ENCODE results near the gene F7.
"Not testable (repeated sequence)": the region's sequence is repeated elsewhere in the genome, so short reads cannot be mapped to it uniquely, and the experiment has no call there.

F7 gene

GRCh38 chr13:113109151-113110047 is 3.8 kb downstream of the F7 start:
- TF ChIP-seq, protein P1, sequence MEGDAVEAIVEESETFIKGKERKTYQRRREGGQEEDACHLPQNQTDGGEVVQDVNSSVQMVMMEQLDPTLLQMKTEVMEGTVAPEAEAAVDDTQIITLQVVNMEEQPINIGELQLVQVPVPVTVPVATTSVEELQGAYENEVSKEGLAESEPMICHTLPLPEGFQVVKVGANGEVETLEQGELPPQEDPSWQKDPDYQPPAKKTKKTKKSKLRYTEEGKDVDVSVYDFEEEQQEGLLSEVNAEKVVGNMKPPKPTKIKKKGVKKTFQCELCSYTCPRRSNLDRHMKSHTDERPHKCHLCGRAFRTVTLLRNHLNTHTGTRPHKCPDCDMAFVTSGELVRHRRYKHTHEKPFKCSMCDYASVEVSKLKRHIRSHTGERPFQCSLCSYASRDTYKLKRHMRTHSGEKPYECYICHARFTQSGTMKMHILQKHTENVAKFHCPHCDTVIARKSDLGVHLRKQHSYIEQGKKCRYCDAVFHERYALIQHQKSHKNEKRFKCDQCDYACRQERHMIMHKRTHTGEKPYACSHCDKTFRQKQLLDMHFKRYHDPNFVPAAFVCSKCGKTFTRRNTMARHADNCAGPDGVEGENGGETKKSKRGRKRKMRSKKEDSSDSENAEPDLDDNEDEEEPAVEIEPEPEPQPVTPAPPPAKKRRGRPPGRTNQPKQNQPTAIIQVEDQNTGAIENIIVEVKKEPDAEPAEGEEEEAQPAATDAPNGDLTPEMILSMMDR (IDR thresholded peaks at IDR 0.05; ENCODE audit: low read depth, low read length, missing control alignments) = no peak
- DNase-seq (ENCODE audit: low read depth) = no peak
- in situ Hi-C loops (cut with HindIII; ENCODE audit: low sequenced_read_pairs) = no loop called here
- no peak overlapping the region for H3K4me3 ChIP-seq (ENCODE audit: low read depth, low read length)

DNA sequence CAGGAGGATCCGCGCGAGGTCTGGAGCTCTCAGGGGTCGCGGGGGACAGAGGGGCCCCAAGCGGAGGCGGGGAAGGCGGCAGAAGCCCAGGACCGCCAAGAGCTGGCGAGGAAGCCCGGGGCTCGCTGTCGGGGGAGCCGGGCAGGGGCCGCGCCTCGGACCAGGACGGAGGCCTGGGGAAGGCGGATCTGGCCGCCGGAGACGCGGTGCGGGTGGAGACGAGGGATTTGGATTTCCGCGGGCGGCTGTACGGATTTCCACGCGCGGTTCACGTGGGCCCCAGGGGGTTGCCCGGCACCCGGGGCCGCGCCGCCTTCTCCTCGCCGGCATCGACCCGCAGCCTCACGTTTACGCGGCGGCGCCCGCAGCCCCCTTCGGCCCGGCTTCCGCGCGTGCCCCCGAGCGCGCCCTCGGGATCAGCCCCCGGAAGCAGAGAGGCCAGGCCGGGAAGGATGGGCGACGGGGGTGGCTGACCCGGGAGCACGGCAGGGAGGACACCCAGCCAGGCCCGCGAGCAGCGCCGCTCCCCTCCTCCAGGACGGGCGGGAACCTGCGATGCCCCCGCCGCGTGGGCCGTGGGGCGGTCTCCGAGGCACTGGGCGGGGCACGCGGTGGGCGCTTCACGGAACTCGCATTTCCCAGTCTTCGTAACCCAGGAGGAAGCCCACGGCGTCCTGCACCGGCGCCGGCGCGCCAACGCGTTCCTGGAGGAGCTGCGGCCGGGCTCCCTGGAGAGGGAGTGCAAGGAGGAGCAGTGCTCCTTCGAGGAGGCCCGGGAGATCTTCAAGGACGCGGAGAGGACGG is 4.7 kb downstream of the F7 start:
- TF ChIP-seq, protein P1 (IDR thresholded peaks at IDR 0.05; ENCODE audit: low read depth, low read length, missing control alignments) = no peak
- DNase-seq (ENCODE audit: low read depth) = no peak
- H3K4me3 ChIP-seq (ENCODE audit: low read depth, low read length) = peak overlapping the region; percentile 20
- in situ Hi-C loops (cut with HindIII; ENCODE audit: low sequenced_read_pairs) = no loop called here

- in situ Hi-C loops (cut with HindIII; ENCODE audit: low sequenced_read_pairs) = no loop called here
- TF ChIP-seq, protein P1 (IDR thresholded peaks at IDR 0.05; ENCODE audit: low read depth, low read length, missing control alignments) = no peak
- H3K4me3 ChIP-seq (ENCODE audit: low read depth, low read length) = peak overlapping the region; percentile 20
- DNase-seq (ENCODE audit: low read depth) = no peak
Measured at GRCh38 chr13:113110852-113111315, 5.3 kb downstream of the F7 start.

GRCh38 chr13:113111821-113112220 is 6.2 kb downstream of the F7 start:
- DNase-seq (ENCODE audit: low read depth); in situ Hi-C loops (cut with HindIII; ENCODE audit: low sequenced_read_pairs); H3K4me3 ChIP-seq (ENCODE audit: low read depth, low read length): not testable (repeated sequence)

DNA sequence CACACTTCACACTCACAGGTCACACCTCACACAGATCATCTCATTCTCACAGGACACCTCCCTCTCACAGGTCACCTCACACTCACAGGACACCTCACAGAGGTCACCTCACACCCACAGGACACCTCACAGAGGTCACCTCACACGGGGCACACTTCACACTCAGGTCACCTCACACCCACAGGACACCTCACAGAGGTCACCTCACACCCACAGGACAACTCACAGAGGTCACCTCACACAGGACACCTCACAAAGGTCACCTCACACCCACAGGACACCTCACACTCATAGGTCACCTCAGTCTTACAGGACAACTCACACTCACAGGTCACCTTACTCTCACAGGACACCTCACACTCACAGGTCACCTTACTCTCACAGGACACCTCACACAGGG is 6.9 kb downstream of the F7 start:
- H3K4me3 ChIP-seq (ENCODE audit: low read depth, low read length); in situ Hi-C loops (cut with HindIII; ENCODE audit: low sequenced_read_pairs); DNase-seq (ENCODE audit: low read depth): not testable (repeated sequence)

- TF ChIP-seq, protein P1 (IDR thresholded peaks at IDR 0.05; ENCODE audit: low read depth, low read length, missing control alignments) = no peak
- no peak overlapping the region for H3K4me3 ChIP-seq (ENCODE audit: low read depth, low read length)
- in situ Hi-C loops (cut with HindIII; ENCODE audit: low sequenced_read_pairs) = no loop called here
- no peak for DNase-seq (ENCODE audit: low read depth)
Measured at GRCh38 chr13:113112893-113113845, 7.6 kb downstream of the F7 start.

GRCh38 chr13:113113846-113114271 is 8.3 kb downstream of the F7 start:
- TF ChIP-seq, protein P1 (IDR thresholded peaks at IDR 0.05; ENCODE audit: low read depth, low read length, missing control alignments) = no peak
- DNase-seq (ENCODE audit: low read depth) = no peak

More at GRCh38 chr13:113113846-113114271, 8.3 kb downstream of the F7 start:
- no peak overlapping the region for H3K4me3 ChIP-seq (ENCODE audit: low read depth, low read length)
- in situ Hi-C loops (cut with HindIII; ENCODE audit: low sequenced_read_pairs) = no loop called here

Data from astrocyte of the cerebellum (primary cell).